Activated naive CD8-positive, alpha-beta T cell treated with anti-CD3 and anti-CD28 coated beads for 36 hours (primary cell): ENCODE data around the gene GABRD. TPM values are rescaled to one million over a fixed set of nuclear protein-coding genes. Genes with fewer than 3 reads are reported as not detected.

ENCODE experiments used
- DNase-seq: peaks from one replicate; pipeline ENCODE4 v3.0.0; 2021
- H3K27ac Mint-ChIP-seq: one replicate; pipeline ENCODE4 v1.8.0; 2022; ENCODE audit warnings: mild to moderate bottlenecking, moderate library complexity, mixed read lengths
- H3K27me3 Mint-ChIP-seq: one replicate; pipeline ENCODE4 v1.8.0; 2022; ENCODE audit warnings: mild to moderate bottlenecking, mixed read lengths
- H3K36me3 Mint-ChIP-seq: one replicate; pipeline ENCODE4 v1.8.0; 2021; ENCODE audit warnings: mild to moderate bottlenecking, mixed read lengths
- H3K4me1 Mint-ChIP-seq: one replicate; pipeline ENCODE4 v1.8.0; 2021; ENCODE audit warnings: mixed read lengths
- H3K4me3 Mint-ChIP-seq: one replicate; pipeline ENCODE4 v1.8.0; 2022; ENCODE audit warnings: mild to moderate bottlenecking, moderate library complexity, mixed read lengths
- H3K9me3 Mint-ChIP-seq: one replicate; pipeline ENCODE4 v1.8.0; 2022; ENCODE audit warnings: mixed read lengths
- total RNA-seq, 2 experiments: library from RNA; stranded (reverse); gene quantifications; one replicate each; pipeline ENCODE4 v1.2.3, GENCODE V29; 2021

The GABRD gene
- total RNA-seq, 2 experiments from 2014 or later, result not detected

DNA sequence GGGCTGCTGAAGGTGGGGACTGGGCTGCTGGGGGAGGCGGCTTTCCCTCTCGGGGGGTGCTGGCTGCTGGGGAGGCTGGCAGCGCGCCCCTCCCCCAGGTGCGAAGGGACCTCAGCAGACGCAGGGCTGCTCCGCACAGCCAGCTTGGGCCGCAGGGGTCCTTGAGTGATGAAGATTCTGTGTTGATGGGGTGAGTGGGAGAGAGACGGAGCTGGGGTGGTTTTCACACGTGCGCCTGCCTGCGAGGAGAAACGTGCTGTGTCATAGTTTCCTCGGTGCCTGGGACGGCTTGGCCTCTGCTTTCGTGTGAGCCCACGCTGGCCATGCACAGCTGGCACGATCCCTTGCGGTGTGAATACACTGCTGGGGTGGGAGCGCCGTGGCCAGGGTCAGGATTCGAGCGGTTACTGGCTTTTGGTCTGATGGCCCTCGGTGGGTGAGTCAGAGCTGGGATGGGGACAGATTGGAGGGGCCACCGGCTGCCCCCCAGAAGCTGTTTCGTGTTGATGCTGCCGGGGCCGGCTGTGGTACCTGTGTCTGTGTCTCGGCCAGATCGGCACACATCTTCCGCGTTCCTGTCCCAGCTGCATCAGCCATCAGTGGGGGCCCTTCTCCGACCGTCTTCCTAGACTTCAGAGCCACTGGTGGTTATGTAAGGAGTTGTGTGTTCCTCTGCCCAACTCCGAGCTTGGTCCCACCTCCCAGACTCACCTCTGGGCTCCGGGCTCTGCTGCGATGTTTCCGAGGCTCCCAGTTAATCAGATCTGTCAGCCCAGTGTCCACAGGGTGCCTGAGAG lies 56.0 kb downstream of the GABRD start:
- Mint-ChIP-seq H3K27ac (no peak overlapping the region), H3K9me3 (peaks cover 18% of the 10 kb centered on the region), H3K27me3 (no peaks in the 10 kb centered on the region), H3K4me3 (no peak overlapping the region), H3K36me3 (peaks cover 35% of the 10 kb centered on the region), H3K4me1 (peaks cover 8% of the 10 kb centered on the region)
- DNase-seq, result no peak

- H3K4me1 Mint-ChIP-seq, result peaks cover 8% of the 10 kb centered on the region
Measured at GRCh38 chr1:2076826-2077225, 57.7 kb downstream of the GABRD start.

GRCh38 chr1:2078170-2078569 lies 59.0 kb downstream of the GABRD start:
- H3K4me1 Mint-ChIP-seq, result no peaks in the 10 kb centered on the region
- H3K27ac Mint-ChIP-seq, result no peak overlapping the region
- H3K9me3 Mint-ChIP-seq, result peaks cover 18% of the 10 kb centered on the region
- no peak overlapping the region for H3K4me3 Mint-ChIP-seq
- no peaks in the 10 kb centered on the region for H3K27me3 Mint-ChIP-seq
- peaks cover 35% of the 10 kb centered on the region for H3K36me3 Mint-ChIP-seq
- DNase-seq, result no peak

More at GRCh38 chr1:2076826-2077225, 57.7 kb downstream of the GABRD start:
- Mint-ChIP-seq H3K27ac (no peak overlapping the region), H3K9me3 (peaks cover 18% of the 10 kb centered on the region), H3K27me3 (no peaks in the 10 kb centered on the region), H3K36me3 (peaks cover 35% of the 10 kb centered on the region), H3K4me3 (no peak overlapping the region)
- DNase-seq, result no peak

DNA sequence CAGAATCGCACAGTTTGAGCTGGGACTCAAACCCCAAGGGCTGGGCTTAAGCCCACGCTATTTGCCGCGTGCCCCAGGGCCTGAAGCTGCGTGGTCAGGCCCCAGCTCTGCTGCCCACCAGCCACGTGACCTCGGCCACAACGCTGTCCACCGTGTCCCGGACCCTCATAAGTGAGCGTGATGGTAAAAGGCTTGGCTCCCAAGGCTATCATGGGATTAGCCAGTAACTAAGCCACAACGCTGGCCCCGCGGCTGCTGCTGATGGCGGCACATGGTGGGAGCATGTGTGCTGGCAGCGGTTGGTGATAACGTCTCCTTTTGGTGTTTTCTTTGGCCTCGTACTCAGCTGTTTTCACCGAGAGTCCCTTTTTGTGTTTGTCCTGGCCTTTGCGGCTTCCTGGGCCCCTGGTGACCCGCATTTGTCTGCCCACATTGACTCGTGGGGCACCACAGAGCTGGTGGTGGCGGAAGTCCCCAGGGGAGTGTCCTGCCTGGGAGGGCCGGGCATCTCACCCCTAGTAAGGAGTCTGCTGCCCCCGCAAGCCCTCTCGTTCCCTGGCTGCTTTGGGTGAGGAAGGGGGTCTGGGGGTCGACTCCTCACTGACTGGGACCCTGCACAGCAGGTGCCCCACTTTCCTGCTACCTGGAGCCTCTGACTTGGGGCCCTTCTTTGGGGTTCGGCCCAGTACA lies 60.4 kb downstream of the GABRD start:
- H3K4me1 Mint-ChIP-seq, result no peaks in the 10 kb centered on the region
- H3K27me3 Mint-ChIP-seq, result no peaks in the 10 kb centered on the region
- DNase-seq, result no peak
- H3K9me3 Mint-ChIP-seq, result peaks cover 18% of the 10 kb centered on the region
- H3K36me3 Mint-ChIP-seq, result peaks cover 33% of the 10 kb centered on the region
- no peak overlapping the region for H3K27ac Mint-ChIP-seq
- H3K4me3 Mint-ChIP-seq, result no peak overlapping the region

- no peak for DNase-seq
- Mint-ChIP-seq H3K27me3 (no peaks in the 10 kb centered on the region), H3K4me1 (no peaks in the 10 kb centered on the region), H3K27ac (no peak overlapping the region), H3K9me3 (peaks cover 18% of the 10 kb centered on the region), H3K4me3 (no peak overlapping the region), H3K36me3 (peaks cover 31% of the 10 kb centered on the region)
Measured at GRCh38 chr1:2080140-2080539, 61.0 kb downstream of the GABRD start.

Other genes starting within 250 kb of the GABRD start
- gene NADK, start 240.9 kb upstream of the GABRD start, total RNA-seq, result 10 to 100 TPM; 74.7 to 77.1 TPM
- 100 to 1,000 TPM; 360 to 394 TPM for gene GNB1, start 128.3 kb upstream of the GABRD start, total RNA-seq
- gene CALML6, start 104.1 kb upstream of the GABRD start, total RNA-seq, result under 1 TPM; 0.87 to 0.98 TPM
- 1 to 10 TPM; 2.4 to 2.7 TPM for gene TMEM52, start 100.1 kb upstream of the GABRD start, total RNA-seq
- under 1 TPM; 0.31 to 0.46 TPM for gene CFAP74, start 15.6 kb upstream of the GABRD start, total RNA-seq
- 10 to 100 TPM; 11.1 to 13.0 TPM for gene PRKCZ, start 31.1 kb downstream of the GABRD start, total RNA-seq
- 10 to 100 TPM; 69.3 to 71.4 TPM for gene FAAP20, start 175.4 kb downstream of the GABRD start, total RNA-seq
- 10 to 100 TPM; 25.4 to 27.3 TPM for gene SKI, start 209.0 kb downstream of the GABRD start, total RNA-seq